Measurements from ENCODE around the gene RCAN1.

GRCh38 chr21:34630536-34631143, 15.7 kb upstream of the RCAN1 start:
- no peak for TF ChIP-seq SP1 (IDR thresholded peaks at IDR 0.05)
- TF ChIP-seq CTCF (IDR thresholded peaks at IDR 0.05; ENCODE audit: low read depth, low read length, missing input control), result peak; percentile 88

All from liver (tissue), 3 donors.